Heart right ventricle (tissue), 16 donors: Measurements from ENCODE around the gene KLHL1. TPM values are rescaled to one million over a fixed set of nuclear protein-coding genes. Genes with fewer than 3 reads are reported as not detected.

Source experiments
- ATAC-seq, 8 donors: fragments of 200-7000 bp; cut with Tn5 transposase; one replicate each; pipeline ENCODE4 v1.9.1; 2020; ENCODE audit warnings: mild to moderate bottlenecking in 8 of 8, moderate library complexity in 8 of 8, moderate number of reproducible peaks in 1 of 8
- DNase-seq, 2 donors: peaks; one replicate each; pipeline ENCODE4 v3.0.0-alpha.2; 2020
- H3K27ac ChIP-seq, 10 donors: fragments of 200-600 bp; sonication (generic) in 2 of 10; one replicate each; pipeline versions ENCODE4 v1.5.0 to v1.8.0; 2020 to 2022; ENCODE audit warnings: mild to moderate bottlenecking in 3 of 10
- H3K27me3 ChIP-seq, 7 donors: fragments of 200-600 bp; one replicate each; pipeline ENCODE4 v1.8.0; 2021 to 2022; ENCODE audit warnings: mild to moderate bottlenecking in 2 of 7
- H3K36me3 ChIP-seq, 9 donors: fragments of 200-600 bp; sonication (generic) in 1 of 9; one replicate each; pipeline versions ENCODE4 v1.5.0 to v1.8.0; 2020 to 2022; ENCODE audit warnings: mild to moderate bottlenecking in 2 of 9
- H3K4me1 ChIP-seq, 9 donors: fragments of 200-600 bp; sonication (generic) in 1 of 9; one replicate each; pipeline versions ENCODE4 v1.5.0 to v1.8.0; 2020 to 2022; ENCODE audit warnings: mild to moderate bottlenecking in 4 of 9
- H3K4me3 ChIP-seq, 10 donors: fragments of 200-600 bp; sonication (generic) in 2 of 10; one replicate each; pipeline versions ENCODE4 v1.5.0 to v1.8.0; 2020 to 2022; ENCODE audit warnings: mild to moderate bottlenecking in 7 of 10, moderate library complexity in 2 of 10
- H3K9me3 ChIP-seq, 11 donors: fragments of 200-600 bp in 10 of 11; sonication (generic) in 2 of 11; one replicate each; pipeline versions ENCODE4 v1.5.0 to v1.8.0; 2013 to 2022; ENCODE audit warnings: mild to moderate bottlenecking in 2 of 11, control low read depth in 1 of 11, moderate library complexity in 1 of 11
- WGBS, 2 donors: extraction: QIAGEN DNeasy Blood & Tissue Kit; methylation state at CpG; one replicate each; pipeline ENCODE4 v1.1.7; 2013; ENCODE audit warnings: inconsistent platforms in 1 of 2; 5-methylcytosine and 5-hydroxymethylcytosine counted together
- intact Hi-C, 10 donors: fragments of 100-400 bp; cut with DNase I; formaldehyde crosslinking; loops; one replicate each; pipeline versions ENCODE4 v1.11.1 to v1.14.2; 2022
- polyA plus RNA-seq, 2 donors: library from polyadenylated mRNA; stranded (reverse); fragments of 200-250 nt; gene quantifications; one replicate each; pipeline ENCODE4 v1.2.3, GENCODE V29; 2013
- total RNA-seq, 10 donors: library from RNA; stranded (reverse); fragmentation: NEBNext Ultra II Directional in 3 of 10; extraction: Animal tissue kit (Norgen Biotek cat#: 25700) in 3 of 10; gene quantifications; one replicate each; pipeline versions ENCODE4 v1.2.1 to v1.2.4, GENCODE V29; 2021 to 2023
- TF ChIP-seq, protein P1 (sequence below), 9 donors: fragments of 200-600 bp; sonication (generic) in 2 of 9; IDR thresholded peaks; one replicate each; pipeline versions ENCODE4 v1.5.0 to v1.8.0; 2021 to 2022; ENCODE audit warnings: antibody characterized with exemption in 9 of 9, mild to moderate bottlenecking in 5 of 9, moderate library complexity in 1 of 9
- donor health status: Arrhythmogenic right ventricular cardiomyopathy.
- donor health status: ischemic (EF 13 %, LVEDD 7.1; RV severe dilation, severe dysfunction).
- donor health status: healthy with polysubstance abuse.
- donor health status: DM: no; HTN: yes; CAD: no.
- donor health status: DM: no; HTN: no; CAD: no.
- donor health status: ischemic (EF 25% LVEDD 6.9; RV normal size, moderate dysfunction).
- donor health status: ischemic (EF 25% LVEDD 5.7; RV mildly dilated, moderate dysfunction).
- donor health status: healthy.
- donor health status: DM: yes; HTN: yes; CAD: no.
- donor health status: Ischemic cardiomyopathy.
- donor health status: ischemic (EF 35%, LVEDD 5.7; RV mildly dilated, moderate dysfunction).
- donor health status: nonischemic (EF 11% LVEDD 7.7; RV severe dilation, severe dysfunction).
- donor health status: DM: yes; HTN: yes; CAD: no.
- donor health status: PGD.
- donor health status: ischemic (EF 29% LVEDD 5.4; RV normal size, mild dysfunction).
- donor health status: nonischemic (EF 23%, LVEDD 6.1; RV moderate dilation, normal function).

The KLHL1 gene
- total and polyA plus RNA-seq, 12 donors, result 0.06 TPM; not detected in 11

DNA sequence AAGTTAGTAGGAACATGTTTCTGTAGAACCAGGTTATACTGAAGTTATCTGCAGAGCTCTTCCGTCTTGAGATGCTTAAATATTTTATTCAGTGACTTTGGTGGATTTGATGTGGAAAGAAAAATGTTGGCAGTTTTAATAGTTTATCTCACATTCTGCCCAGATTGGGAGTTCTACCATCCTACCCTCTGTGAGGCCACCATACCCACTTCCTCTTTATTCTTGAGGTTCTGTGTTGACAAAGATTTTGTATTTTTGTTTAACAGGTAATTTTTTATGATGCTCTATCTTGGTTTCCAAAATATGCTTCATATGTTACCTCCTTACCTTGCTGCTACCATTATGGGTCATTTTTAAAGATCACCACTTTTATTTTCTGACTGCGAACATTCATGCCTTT, 156.8 kb downstream of the KLHL1 start:
- Histone ChIP-seq H3K4me1 (no peaks in the 10 kb centered on the region), H3K27ac (no peak overlapping the region), H3K27me3 (no peaks in the 10 kb centered on the region), H3K9me3 (no peaks in the 10 kb centered on the region), H3K4me3 (no peak overlapping the region), H3K36me3 (no peaks in the 10 kb centered on the region)
- no peak for DNase-seq
- TF ChIP-seq, protein P1, sequence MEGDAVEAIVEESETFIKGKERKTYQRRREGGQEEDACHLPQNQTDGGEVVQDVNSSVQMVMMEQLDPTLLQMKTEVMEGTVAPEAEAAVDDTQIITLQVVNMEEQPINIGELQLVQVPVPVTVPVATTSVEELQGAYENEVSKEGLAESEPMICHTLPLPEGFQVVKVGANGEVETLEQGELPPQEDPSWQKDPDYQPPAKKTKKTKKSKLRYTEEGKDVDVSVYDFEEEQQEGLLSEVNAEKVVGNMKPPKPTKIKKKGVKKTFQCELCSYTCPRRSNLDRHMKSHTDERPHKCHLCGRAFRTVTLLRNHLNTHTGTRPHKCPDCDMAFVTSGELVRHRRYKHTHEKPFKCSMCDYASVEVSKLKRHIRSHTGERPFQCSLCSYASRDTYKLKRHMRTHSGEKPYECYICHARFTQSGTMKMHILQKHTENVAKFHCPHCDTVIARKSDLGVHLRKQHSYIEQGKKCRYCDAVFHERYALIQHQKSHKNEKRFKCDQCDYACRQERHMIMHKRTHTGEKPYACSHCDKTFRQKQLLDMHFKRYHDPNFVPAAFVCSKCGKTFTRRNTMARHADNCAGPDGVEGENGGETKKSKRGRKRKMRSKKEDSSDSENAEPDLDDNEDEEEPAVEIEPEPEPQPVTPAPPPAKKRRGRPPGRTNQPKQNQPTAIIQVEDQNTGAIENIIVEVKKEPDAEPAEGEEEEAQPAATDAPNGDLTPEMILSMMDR (IDR thresholded peaks at IDR 0.05), result no peak
- intact Hi-C loops, result no loop called here
- ATAC-seq, result no peak
- 86 to 87% methylated on average over 2 of the region's 2 CpGs for WGBS, 2 donors

DNA sequence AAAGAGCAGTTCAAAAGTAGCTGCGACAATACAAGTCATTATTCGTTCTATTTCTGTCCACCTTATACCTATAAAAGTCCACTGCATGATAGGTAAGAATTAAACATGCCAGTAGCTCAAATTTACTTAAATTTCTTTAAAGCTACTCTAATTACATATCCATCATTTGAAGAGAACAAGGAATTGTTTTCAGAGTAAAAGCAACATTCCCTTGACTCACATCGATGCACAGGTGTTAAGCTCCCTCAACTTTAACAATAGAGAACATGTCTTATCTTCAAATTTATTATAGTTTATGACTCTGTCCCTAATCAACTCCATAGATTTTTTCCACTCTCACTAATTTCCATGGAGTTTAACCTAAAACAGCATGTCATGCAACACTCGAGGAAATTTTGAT, 158.1 kb downstream of the KLHL1 start:
- ATAC-seq (no peak), DNase-seq (no peak)
- WGBS, 2 donors, result 81 to 83% methylated on average over 4 of the region's 4 CpGs
- TF ChIP-seq, protein P1 (IDR thresholded peaks at IDR 0.05), result no peak
- Histone ChIP-seq H3K36me3 (no peaks in the 10 kb centered on the region), H3K9me3 (peaks cover 0 to 6% (median 0%) of the 10 kb centered on the region in 11 donors), H3K27ac (no peak overlapping the region), H3K27me3 (no peaks in the 10 kb centered on the region), H3K4me1 (no peaks in the 10 kb centered on the region), H3K4me3 (no peak overlapping the region)
- intact Hi-C loops, result no loop called here

DNA sequence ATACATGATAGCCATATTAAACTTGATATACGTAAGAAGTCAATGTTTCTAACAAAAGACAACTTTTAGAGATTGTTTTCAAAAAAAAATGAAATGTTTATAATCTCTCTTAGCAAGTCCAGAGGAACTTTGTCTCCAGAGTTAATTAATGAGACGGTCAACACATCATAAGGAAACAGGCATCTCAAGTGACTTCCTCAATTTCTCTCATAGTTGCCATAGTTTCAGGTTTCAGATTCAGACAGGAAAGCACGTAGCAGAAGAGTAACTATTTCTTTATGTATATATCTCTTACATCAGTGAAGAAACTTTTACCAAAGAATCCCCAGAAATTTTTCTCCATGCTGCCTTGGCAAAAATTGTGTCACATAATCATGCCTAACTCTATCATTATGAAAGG, 160.2 kb downstream of the KLHL1 start:
- TF ChIP-seq, protein P1 (IDR thresholded peaks at IDR 0.05), result no peak
- intact Hi-C loops, result no loop called here
- DNase-seq, result no peak
- no peaks in the 10 kb centered on the region for H3K27me3 ChIP-seq
- H3K4me3 ChIP-seq, result no peak overlapping the region
- no peaks in the 10 kb centered on the region for H3K4me1 ChIP-seq
- H3K9me3 ChIP-seq, result peaks cover 0 to 11% (median 0%) of the 10 kb centered on the region in 11 donors
- WGBS, 2 donors, result 45 to 55% methylated on average over 3 of the region's 3 CpGs
- no peak overlapping the region for H3K27ac ChIP-seq
- no peaks in the 10 kb centered on the region for H3K36me3 ChIP-seq
- ATAC-seq, result no peak

DNA sequence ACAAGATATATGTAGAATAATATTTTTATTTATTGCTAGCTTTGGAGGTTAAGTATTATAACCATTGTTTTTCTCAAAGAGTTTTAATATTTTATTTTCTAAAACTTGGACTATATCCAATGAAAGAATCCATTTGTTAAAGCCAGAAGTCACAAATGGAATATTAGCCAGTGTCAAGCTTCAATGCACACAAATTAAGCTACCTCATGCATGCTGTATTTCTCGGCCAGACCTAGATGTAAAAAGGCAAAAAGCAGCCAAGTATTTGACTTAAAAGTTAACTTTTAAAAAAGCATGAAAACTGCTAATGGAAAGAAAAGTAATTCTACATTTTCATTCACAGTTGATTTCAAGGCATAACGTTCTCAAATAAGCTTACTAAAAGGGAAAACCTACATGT, 160.7 kb downstream of the KLHL1 start:
- DNase-seq (no peak), ATAC-seq (no peak)
- intact Hi-C loops, result no loop called here
- Histone ChIP-seq H3K27me3 (no peaks in the 10 kb centered on the region), H3K36me3 (no peaks in the 10 kb centered on the region), H3K9me3 (peaks cover 0 to 11% (median 0%) of the 10 kb centered on the region in 11 donors), H3K4me3 (no peak overlapping the region), H3K4me1 (no peaks in the 10 kb centered on the region), H3K27ac (no peak overlapping the region)
- WGBS, 2 donors, result 63 to 76% methylated on average over 2 of the region's 2 CpGs
- TF ChIP-seq, protein P1 (IDR thresholded peaks at IDR 0.05), result no peak
